IPS-NIHi7 (cell line): ENCODE results near the gene CFAP97D2.
A peak's percentile ranks its signal among the peaks of the same experiment; 100 is the strongest.

Experiments used
- DNase-seq: peaks from one replicate; pipeline ENCODE4 v3.0.0; 2012; ENCODE audit warnings: mixed read lengths; ENCODE audit errors: extremely low spot score

Gene CFAP97D2

GRCh38 chr13:114199954-114200353 lies 20.9 kb downstream of the CFAP97D2 start:
- DNase-seq: no peak

- DNase-seq: no peak
These were observed 21.4 kb downstream of the CFAP97D2 start for GRCh38 chr13:114200399-114200911.

- DNase-seq: no peak
These were observed 23.5 kb downstream of the CFAP97D2 start for GRCh38 chr13:114202581-114202980.

GRCh38 chr13:114203536-114203935 lies 24.5 kb downstream of the CFAP97D2 start:
- DNase-seq: no peak

GRCh38 chr13:114204894-114205293 lies 25.8 kb downstream of the CFAP97D2 start:
- DNase-seq: no peak

GRCh38 chr13:114208134-114208533 lies 29.1 kb downstream of the CFAP97D2 start:
- DNase-seq: no peak

- no peak for DNase-seq
These were observed 32.5 kb downstream of the CFAP97D2 start for GRCh38 chr13:114211446-114212157.

GRCh38 chr13:114212158-114212495 lies 33.1 kb downstream of the CFAP97D2 start:
- no peak for DNase-seq

GRCh38 chr13:114213980-114214379 lies 34.9 kb downstream of the CFAP97D2 start:
- DNase-seq: no peak

GRCh38 chr13:114219392-114219791 lies 40.3 kb downstream of the CFAP97D2 start:
- no peak for DNase-seq

GRCh38 chr13:114222461-114222968 lies 43.5 kb downstream of the CFAP97D2 start:
- no peak for DNase-seq

GRCh38 chr13:114224201-114224600 lies 45.1 kb downstream of the CFAP97D2 start:
- DNase-seq: no peak

- DNase-seq: no peak
These were observed 46.6 kb downstream of the CFAP97D2 start for GRCh38 chr13:114225610-114226009.

- no peak for DNase-seq
These were observed 47.0 kb downstream of the CFAP97D2 start for GRCh38 chr13:114226088-114226487.

GRCh38 chr13:114226699-114227323 lies 47.8 kb downstream of the CFAP97D2 start:
- peak; percentile 89 for DNase-seq

GRCh38 chr13:114227528-114227927 lies 48.5 kb downstream of the CFAP97D2 start:
- DNase-seq: no peak

GRCh38 chr13:114228176-114228575 lies 49.1 kb downstream of the CFAP97D2 start:
- DNase-seq: no peak

- no peak for DNase-seq
These were observed 50.4 kb downstream of the CFAP97D2 start for GRCh38 chr13:114229506-114229905.

GRCh38 chr13:114230117-114230516 lies 51.1 kb downstream of the CFAP97D2 start:
- DNase-seq: no peak

GRCh38 chr13:114230575-114230974 lies 51.5 kb downstream of the CFAP97D2 start:
- no peak for DNase-seq

GRCh38 chr13:114231886-114232285 lies 52.8 kb downstream of the CFAP97D2 start:
- no peak for DNase-seq

- no peak for DNase-seq
These were observed 55.2 kb downstream of the CFAP97D2 start for GRCh38 chr13:114234266-114234644.
